Heart right ventricle (tissue), 16 donors: ENCODE data around the gene PCBD1. TPM values are rescaled to one million over a fixed set of nuclear protein-coding genes. Genes with fewer than 3 reads are reported as not detected.
A peak's percentile ranks its signal among the peaks of the same experiment; 100 is the strongest.

Experiments used
- ATAC-seq, 8 donors: fragments of 200-7000 bp; cut with Tn5 transposase; one replicate each; pipeline ENCODE4 v1.9.1; 2020; ENCODE audit warnings: mild to moderate bottlenecking in 8 of 8, moderate library complexity in 8 of 8, moderate number of reproducible peaks in 1 of 8
- DNase-seq, 2 donors: peaks; one replicate each; pipeline ENCODE4 v3.0.0-alpha.2; 2020
- H3K27ac ChIP-seq, 10 donors: fragments of 200-600 bp; sonication (generic) in 2 of 10; one replicate each; pipeline versions ENCODE4 v1.5.0 to v1.8.0; 2020 to 2022; ENCODE audit warnings: mild to moderate bottlenecking in 3 of 10
- H3K27me3 ChIP-seq, 7 donors: fragments of 200-600 bp; one replicate each; pipeline ENCODE4 v1.8.0; 2021 to 2022; ENCODE audit warnings: mild to moderate bottlenecking in 2 of 7
- H3K36me3 ChIP-seq, 9 donors: fragments of 200-600 bp; sonication (generic) in 1 of 9; one replicate each; pipeline versions ENCODE4 v1.5.0 to v1.8.0; 2020 to 2022; ENCODE audit warnings: mild to moderate bottlenecking in 2 of 9
- H3K4me1 ChIP-seq, 9 donors: fragments of 200-600 bp; sonication (generic) in 1 of 9; one replicate each; pipeline versions ENCODE4 v1.5.0 to v1.8.0; 2020 to 2022; ENCODE audit warnings: mild to moderate bottlenecking in 4 of 9
- H3K4me3 ChIP-seq, 10 donors: fragments of 200-600 bp; sonication (generic) in 2 of 10; one replicate each; pipeline versions ENCODE4 v1.5.0 to v1.8.0; 2020 to 2022; ENCODE audit warnings: mild to moderate bottlenecking in 7 of 10, moderate library complexity in 2 of 10
- H3K9me3 ChIP-seq, 11 donors: fragments of 200-600 bp in 10 of 11; sonication (generic) in 2 of 11; one replicate each; pipeline versions ENCODE4 v1.5.0 to v1.8.0; 2013 to 2022; ENCODE audit warnings: mild to moderate bottlenecking in 2 of 11, control low read depth in 1 of 11, moderate library complexity in 1 of 11
- WGBS, 2 donors: extraction: QIAGEN DNeasy Blood & Tissue Kit; methylation state at CpG; one replicate each; pipeline ENCODE4 v1.1.7; 2013; ENCODE audit warnings: inconsistent platforms in 1 of 2; 5-methylcytosine and 5-hydroxymethylcytosine counted together
- intact Hi-C, 10 donors: fragments of 100-400 bp; cut with DNase I; formaldehyde crosslinking; loops; one replicate each; pipeline versions ENCODE4 v1.11.1 to v1.14.2; 2022
- polyA plus RNA-seq, 2 donors: library from polyadenylated mRNA; stranded (reverse); fragments of 200-250 nt; gene quantifications; one replicate each; pipeline ENCODE4 v1.2.3, GENCODE V29; 2013
- total RNA-seq, 10 donors: library from RNA; stranded (reverse); fragmentation: NEBNext Ultra II Directional in 3 of 10; extraction: Animal tissue kit (Norgen Biotek cat#: 25700) in 3 of 10; gene quantifications; one replicate each; pipeline versions ENCODE4 v1.2.1 to v1.2.4, GENCODE V29; 2021 to 2023
- TF ChIP-seq, protein P1 (sequence below), 9 donors: fragments of 200-600 bp; sonication (generic) in 2 of 9; IDR thresholded peaks; one replicate each; pipeline versions ENCODE4 v1.5.0 to v1.8.0; 2021 to 2022; ENCODE audit warnings: antibody characterized with exemption in 9 of 9, mild to moderate bottlenecking in 5 of 9, moderate library complexity in 1 of 9
- donor health status: Arrhythmogenic right ventricular cardiomyopathy.
- donor health status: ischemic (EF 13 %, LVEDD 7.1; RV severe dilation, severe dysfunction).
- donor health status: healthy with polysubstance abuse.
- donor health status: DM: no; HTN: yes; CAD: no.
- donor health status: DM: no; HTN: no; CAD: no.
- donor health status: ischemic (EF 25% LVEDD 6.9; RV normal size, moderate dysfunction).
- donor health status: ischemic (EF 25% LVEDD 5.7; RV mildly dilated, moderate dysfunction).
- donor health status: healthy.
- donor health status: DM: yes; HTN: yes; CAD: no.
- donor health status: Ischemic cardiomyopathy.
- donor health status: ischemic (EF 35%, LVEDD 5.7; RV mildly dilated, moderate dysfunction).
- donor health status: nonischemic (EF 11% LVEDD 7.7; RV severe dilation, severe dysfunction).
- donor health status: DM: yes; HTN: yes; CAD: no.
- donor health status: PGD.
- donor health status: ischemic (EF 29% LVEDD 5.4; RV normal size, mild dysfunction).
- donor health status: nonischemic (EF 23%, LVEDD 6.1; RV moderate dilation, normal function).

PCBD1 gene
- total and polyA plus RNA-seq, 12 donors: 116 to 179 (median 141) TPM

DNA sequence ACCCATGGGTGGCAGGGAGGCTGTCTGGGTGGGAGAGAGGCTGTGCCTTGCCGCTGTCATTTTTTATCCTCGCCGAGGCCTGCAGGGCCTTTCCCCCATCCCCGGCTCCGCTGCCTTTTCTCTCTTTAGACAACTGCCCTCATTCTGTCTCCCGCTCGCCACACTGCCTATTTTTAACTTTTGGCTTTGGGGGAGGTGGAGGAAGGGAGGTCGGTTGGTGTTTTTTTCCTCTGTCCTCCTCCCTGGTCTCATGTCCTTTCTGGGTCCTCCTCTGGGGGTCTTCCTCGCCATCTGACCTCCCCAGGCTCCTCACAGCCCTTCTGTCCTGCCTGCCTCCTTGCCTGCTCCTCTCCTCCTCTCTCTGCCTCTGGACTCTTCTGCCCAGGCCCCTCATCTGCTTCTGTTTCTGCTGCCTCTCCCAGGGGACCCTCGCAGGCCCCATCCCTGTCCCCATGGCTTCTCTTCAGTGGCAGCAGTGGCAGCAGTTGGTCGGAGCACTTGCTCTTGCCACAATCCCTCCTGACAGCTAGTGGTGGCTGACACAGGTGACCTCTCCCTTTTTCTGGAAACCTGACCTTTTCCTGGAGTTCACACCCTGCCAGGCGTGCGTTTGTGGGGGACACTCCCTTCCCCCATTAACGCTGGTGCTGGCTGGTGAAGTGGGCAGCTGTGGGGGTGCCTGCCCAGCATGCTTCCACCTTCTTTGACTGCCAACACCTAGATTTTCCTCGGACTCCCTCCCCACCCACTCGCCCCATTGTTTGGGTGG, 19.5 kb upstream of the PCBD1 start:
- ATAC-seq: peak in 7 of 8 donors; percentile 10 to 59 (median 26)

DNA sequence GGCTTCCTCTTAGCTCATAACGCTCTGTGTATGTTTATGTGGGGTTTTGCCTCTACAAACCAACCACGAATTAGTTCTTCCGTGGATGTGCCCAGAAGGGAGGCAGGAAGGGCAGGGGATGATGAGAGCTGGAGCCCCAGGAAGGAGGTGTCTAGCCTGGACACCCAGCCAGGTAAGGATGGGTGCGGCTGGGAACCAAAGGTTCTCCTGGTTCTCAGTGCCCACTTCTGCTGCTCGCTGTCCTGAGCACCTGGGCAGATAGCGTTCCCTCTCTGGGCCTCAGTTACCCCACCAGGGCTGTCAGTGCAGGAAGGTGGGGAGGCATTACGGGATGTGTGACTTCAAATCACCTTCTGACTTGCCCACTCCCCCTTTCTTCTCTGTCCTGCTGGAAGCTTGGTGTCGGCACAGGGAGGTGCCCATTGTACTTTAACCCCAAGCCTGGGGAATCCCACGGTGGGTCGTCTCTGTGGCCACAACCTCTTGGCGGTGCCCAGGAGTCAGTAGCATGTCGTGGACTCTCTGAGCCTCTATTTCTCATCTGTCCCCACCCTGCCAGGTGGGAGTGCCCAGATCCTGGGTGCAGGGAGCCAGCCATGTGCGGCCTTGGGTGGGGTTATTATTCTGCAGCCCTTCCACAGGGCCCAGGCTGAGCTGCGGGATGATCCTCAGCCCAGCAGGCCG, 18.7 kb upstream of the PCBD1 start:
- Histone ChIP-seq H3K4me3 (no peak overlapping the region), H3K36me3 (no peaks in the 10 kb centered on the region), H3K9me3 (no peaks in the 10 kb centered on the region), H3K27me3 (no peaks in the 10 kb centered on the region), H3K4me1 (peaks cover 0 to 24% (median 11%) of the 10 kb centered on the region in 9 donors), H3K27ac (peak overlapping the region in 5 of 10 donors; percentile 20 to 61 (median 58))
- TF ChIP-seq, protein P1, sequence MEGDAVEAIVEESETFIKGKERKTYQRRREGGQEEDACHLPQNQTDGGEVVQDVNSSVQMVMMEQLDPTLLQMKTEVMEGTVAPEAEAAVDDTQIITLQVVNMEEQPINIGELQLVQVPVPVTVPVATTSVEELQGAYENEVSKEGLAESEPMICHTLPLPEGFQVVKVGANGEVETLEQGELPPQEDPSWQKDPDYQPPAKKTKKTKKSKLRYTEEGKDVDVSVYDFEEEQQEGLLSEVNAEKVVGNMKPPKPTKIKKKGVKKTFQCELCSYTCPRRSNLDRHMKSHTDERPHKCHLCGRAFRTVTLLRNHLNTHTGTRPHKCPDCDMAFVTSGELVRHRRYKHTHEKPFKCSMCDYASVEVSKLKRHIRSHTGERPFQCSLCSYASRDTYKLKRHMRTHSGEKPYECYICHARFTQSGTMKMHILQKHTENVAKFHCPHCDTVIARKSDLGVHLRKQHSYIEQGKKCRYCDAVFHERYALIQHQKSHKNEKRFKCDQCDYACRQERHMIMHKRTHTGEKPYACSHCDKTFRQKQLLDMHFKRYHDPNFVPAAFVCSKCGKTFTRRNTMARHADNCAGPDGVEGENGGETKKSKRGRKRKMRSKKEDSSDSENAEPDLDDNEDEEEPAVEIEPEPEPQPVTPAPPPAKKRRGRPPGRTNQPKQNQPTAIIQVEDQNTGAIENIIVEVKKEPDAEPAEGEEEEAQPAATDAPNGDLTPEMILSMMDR (IDR thresholded peaks at IDR 0.05): no peak
- 85% methylated on average over 14 to 15 of the region's 15 CpGs for WGBS, 2 donors
- peak in 1 of 8 donors; percentile 12 for ATAC-seq
- no peak for DNase-seq
- intact Hi-C loops: loop anchor here in 4 of 10 donors (5.0 kb wide), 3 partner anchors 300 to 380 kb away; no protein-coding TSS in a partner anchor

More for the DNA sequence above, 19.5 kb upstream of the PCBD1 start:
- Histone ChIP-seq H3K4me3 (no peak overlapping the region), H3K4me1 (peaks cover 0 to 23% (median 9%) of the 10 kb centered on the region in 9 donors), H3K36me3 (no peaks in the 10 kb centered on the region), H3K27me3 (no peaks in the 10 kb centered on the region), H3K27ac (peak overlapping the region in 5 of 10 donors; percentile 20 to 61 (median 58)), H3K9me3 (no peaks in the 10 kb centered on the region)
- no peak for DNase-seq
- intact Hi-C loops: loop anchor here in 4 of 10 donors (5.0 kb wide), 3 partner anchors 299 to 379 kb away; no protein-coding TSS in a partner anchor
- WGBS, 2 donors: 48 to 55% methylated on average over 16 of the region's 16 CpGs
- TF ChIP-seq, protein P1 (IDR thresholded peaks at IDR 0.05): no peak

DNA sequence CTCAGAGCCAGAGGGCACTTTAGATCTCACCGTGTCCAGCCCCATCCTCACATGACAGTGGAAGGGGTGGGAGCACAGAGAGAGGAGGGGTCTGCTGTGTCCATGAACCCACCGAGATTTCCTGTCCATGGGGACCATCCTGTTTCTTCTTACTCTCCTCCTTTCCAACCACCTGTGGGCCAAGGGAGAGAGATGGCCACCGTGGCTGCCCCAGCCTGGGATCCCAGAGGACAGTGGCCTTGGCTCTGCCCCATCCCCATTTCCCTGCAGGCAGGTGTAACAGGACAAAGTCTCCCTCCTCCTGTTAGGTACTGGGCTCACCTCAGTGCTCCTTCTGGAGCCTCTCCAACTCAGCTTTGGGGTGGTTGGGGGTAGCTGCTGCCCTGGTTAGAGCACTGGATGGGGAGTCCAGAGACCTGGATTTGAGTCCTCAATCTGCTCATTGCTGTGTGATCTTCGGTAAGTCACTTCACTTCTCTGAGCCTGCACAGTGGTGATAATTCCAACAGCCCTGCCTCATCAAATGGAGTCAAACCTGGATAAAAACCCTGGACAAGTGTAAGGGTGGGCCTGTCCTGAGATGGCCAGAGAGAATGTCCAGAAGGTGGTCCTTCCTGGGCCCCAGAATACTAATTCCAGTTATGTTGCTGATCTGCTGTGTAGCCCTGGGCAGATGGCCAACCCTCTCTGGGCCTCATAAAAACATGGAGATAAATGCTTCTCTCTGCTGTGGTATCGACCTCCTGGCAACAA, 17.8 kb upstream of the PCBD1 start:
- intact Hi-C loops: loop anchor here in 4 of 10 donors (5.0 kb wide), 3 partner anchors 301 to 381 kb away; no protein-coding TSS in a partner anchor
- no peak for DNase-seq
- Histone ChIP-seq H3K27ac (no peak overlapping the region), H3K27me3 (no peaks in the 10 kb centered on the region), H3K4me3 (no peak overlapping the region), H3K36me3 (no peaks in the 10 kb centered on the region), H3K4me1 (peaks cover 0 to 24% (median 11%) of the 10 kb centered on the region in 9 donors), H3K9me3 (no peaks in the 10 kb centered on the region)
- WGBS, 2 donors: 81 to 83% methylated on average over 5 of the region's 5 CpGs
- TF ChIP-seq, protein P1 (IDR thresholded peaks at IDR 0.05): no peak
- no peak for ATAC-seq
